ENCODE data around the gene FAM107B.

FAM107B gene

DNA sequence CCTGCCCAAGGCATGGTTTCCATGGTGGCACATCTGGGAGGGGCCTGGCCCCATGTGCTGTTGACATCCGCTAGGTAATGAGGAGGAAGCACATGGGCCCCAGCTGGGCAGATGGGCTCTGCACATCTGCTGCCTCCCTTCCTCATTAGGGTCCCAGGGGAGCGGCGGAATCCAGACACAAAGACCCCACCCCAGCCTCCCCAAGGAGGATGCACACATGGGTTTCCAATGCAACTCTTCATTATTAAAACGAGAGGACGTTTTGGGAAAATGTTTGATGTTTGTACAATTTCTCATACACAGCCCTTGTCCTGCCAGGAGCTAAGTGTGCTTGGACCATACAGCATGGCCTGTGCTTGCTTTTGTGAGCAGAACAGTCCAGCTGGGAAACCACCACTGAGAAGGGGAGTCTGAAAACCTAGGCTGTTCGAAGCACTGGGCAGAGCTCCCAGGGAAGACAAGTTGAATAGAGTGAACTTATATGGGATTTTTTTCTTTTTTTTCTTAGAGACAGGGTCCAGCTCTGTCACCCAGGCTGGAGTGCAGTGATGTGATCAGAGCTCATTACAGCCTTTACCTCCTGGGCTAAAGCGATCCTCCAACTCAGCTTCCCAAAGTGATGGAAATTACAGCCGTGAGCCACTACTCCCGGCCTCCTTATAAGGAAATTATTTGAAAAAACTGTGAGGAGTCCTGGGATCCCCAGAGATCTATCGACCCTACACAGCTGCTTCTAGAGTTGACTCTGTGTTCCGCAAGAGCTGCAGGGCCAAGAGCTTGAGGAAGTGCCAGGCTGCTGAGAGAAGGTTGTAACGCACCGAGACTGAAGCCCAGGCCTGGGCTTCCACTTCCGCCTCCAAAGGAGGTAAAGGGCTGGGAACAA lies 23.4 kb downstream of the FAM107B start:
- Histone ChIP-seq H3K36me3 (ENCODE audit: insufficient read depth, low read length) (no peaks in the 10 kb centered on the region), H3K4me3 (ENCODE audit: low read depth in 1 of 2, low read length in 2 of 2) (no peak overlapping the region), H3K9ac (ENCODE audit: low read length) (no peak overlapping the region)

DNA sequence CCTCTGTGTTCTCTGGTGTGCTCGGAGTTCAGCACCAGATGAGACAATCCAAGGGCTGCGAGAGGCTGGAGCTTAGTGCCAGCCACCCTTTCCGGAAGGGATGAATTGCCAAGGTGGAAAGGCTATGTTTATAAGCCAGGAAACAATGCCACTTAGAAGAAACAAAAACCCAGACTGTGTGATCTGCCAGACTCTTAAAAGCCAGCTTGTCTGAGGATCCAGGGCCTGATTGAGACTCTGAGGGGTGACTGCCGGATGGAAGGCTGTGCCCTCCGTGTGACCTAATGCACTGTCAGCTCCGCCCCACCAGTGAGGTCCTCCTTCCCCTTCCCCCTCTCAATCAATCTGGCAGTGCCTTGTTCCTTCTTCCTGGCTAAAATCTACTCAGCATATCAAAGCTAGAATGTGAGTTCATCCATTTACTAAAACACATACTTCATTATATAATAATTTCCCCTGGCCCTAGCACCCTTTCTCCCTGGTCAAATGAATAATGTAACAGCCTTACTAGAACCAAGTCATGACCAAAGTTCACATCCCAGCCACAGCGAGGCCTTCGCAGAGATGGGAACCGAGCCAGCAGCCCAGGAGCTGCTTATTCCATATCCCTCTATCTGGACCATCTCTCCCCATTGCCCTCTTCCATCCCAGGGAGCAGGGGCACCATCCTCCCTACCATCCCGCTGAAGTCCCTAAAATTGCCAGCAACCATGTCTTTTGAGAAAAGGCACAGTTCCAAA lies 25.5 kb downstream of the FAM107B start:
- Histone ChIP-seq H3K36me3 (ENCODE audit: insufficient read depth, low read length) (no peaks in the 10 kb centered on the region), H3K9ac (ENCODE audit: low read length) (no peak overlapping the region), H3K9me3 (ENCODE audit: low read length) (no peaks in the 10 kb centered on the region), H3K4me3 (ENCODE audit: low read depth in 1 of 2, low read length in 2 of 2) (no peak overlapping the region), H3K27me3 (ENCODE audit: control insufficient read depth in 1 of 2, insufficient read depth in 2 of 2, low read length in 2 of 2) (no peaks in the 10 kb centered on the region), H3K27ac (ENCODE audit: low read depth, low read length) (no peak overlapping the region), H3K4me1 (ENCODE audit: insufficient read depth, low read length) (peaks cover 20% of the 10 kb centered on the region)

More for the DNA sequence above, 23.4 kb downstream of the FAM107B start:
- H3K27ac ChIP-seq (ENCODE audit: low read depth, low read length): no peak overlapping the region
- no peaks in the 10 kb centered on the region for H3K27me3 ChIP-seq (ENCODE audit: control insufficient read depth in 1 of 2, insufficient read depth in 2 of 2, low read length in 2 of 2)
- H3K4me1 ChIP-seq (ENCODE audit: insufficient read depth, low read length): peaks cover 20% of the 10 kb centered on the region
- no peaks in the 10 kb centered on the region for H3K9me3 ChIP-seq (ENCODE audit: low read length)

DNA sequence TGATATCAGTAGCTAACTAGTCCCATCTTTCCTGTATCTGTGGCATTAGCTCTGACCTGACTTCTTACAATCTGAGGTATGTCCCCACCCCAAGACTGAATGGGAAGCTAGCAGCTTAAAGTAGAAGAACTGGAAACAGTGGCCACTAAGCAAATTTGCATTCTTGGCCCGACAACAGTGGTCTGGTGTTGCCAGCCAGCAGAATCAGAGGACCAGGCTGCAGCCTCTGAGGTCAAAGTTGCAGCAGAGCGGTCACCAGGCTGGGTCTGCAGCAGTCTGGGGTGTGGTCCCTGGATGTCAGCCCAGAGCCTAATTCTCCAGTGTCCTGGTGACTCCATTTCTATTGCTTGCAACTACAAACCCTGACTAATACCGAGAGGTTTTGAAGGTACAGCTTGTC lies 26.3 kb downstream of the FAM107B start:
- peaks cover 20% of the 10 kb centered on the region for H3K4me1 ChIP-seq (ENCODE audit: insufficient read depth, low read length)
- H3K36me3 ChIP-seq (ENCODE audit: insufficient read depth, low read length): no peaks in the 10 kb centered on the region
- no peaks in the 10 kb centered on the region for H3K27me3 ChIP-seq (ENCODE audit: control insufficient read depth in 1 of 2, insufficient read depth in 2 of 2, low read length in 2 of 2)
- H3K9ac ChIP-seq (ENCODE audit: low read length): no peak overlapping the region
- no peaks in the 10 kb centered on the region for H3K9me3 ChIP-seq (ENCODE audit: low read length)
- no peak overlapping the region for H3K27ac ChIP-seq (ENCODE audit: low read depth, low read length)
- H3K4me3 ChIP-seq (ENCODE audit: low read depth in 1 of 2, low read length in 2 of 2): no peak overlapping the region

- Histone ChIP-seq H3K9me3 (ENCODE audit: low read length) (no peaks in the 10 kb centered on the region), H3K9ac (ENCODE audit: low read length) (no peak overlapping the region), H3K27me3 (ENCODE audit: control insufficient read depth in 1 of 2, insufficient read depth in 2 of 2, low read length in 2 of 2) (no peaks in the 10 kb centered on the region), H3K27ac (ENCODE audit: low read depth, low read length) (no peak overlapping the region), H3K36me3 (ENCODE audit: insufficient read depth, low read length) (no peaks in the 10 kb centered on the region), H3K4me1 (ENCODE audit: insufficient read depth, low read length) (peaks cover 8% of the 10 kb centered on the region), H3K4me3 (ENCODE audit: low read depth in 1 of 2, low read length in 2 of 2) (no peak overlapping the region)
Observed at GRCh38 chr10:14742815-14743214, 31.9 kb downstream of the FAM107B start.

- H3K36me3 ChIP-seq (ENCODE audit: insufficient read depth, low read length): no peaks in the 10 kb centered on the region
- no peaks in the 10 kb centered on the region for H3K27me3 ChIP-seq (ENCODE audit: control insufficient read depth in 1 of 2, insufficient read depth in 2 of 2, low read length in 2 of 2)
- peaks cover 12% of the 10 kb centered on the region for H3K4me1 ChIP-seq (ENCODE audit: insufficient read depth, low read length)
- H3K9ac ChIP-seq (ENCODE audit: low read length): no peak overlapping the region
- H3K9me3 ChIP-seq (ENCODE audit: low read length): no peaks in the 10 kb centered on the region
- H3K4me3 ChIP-seq (ENCODE audit: low read depth in 1 of 2, low read length in 2 of 2): no peak overlapping the region
- no peak overlapping the region for H3K27ac ChIP-seq (ENCODE audit: low read depth, low read length)
Observed at GRCh38 chr10:14742382-14742781, 32.3 kb downstream of the FAM107B start.

DNA sequence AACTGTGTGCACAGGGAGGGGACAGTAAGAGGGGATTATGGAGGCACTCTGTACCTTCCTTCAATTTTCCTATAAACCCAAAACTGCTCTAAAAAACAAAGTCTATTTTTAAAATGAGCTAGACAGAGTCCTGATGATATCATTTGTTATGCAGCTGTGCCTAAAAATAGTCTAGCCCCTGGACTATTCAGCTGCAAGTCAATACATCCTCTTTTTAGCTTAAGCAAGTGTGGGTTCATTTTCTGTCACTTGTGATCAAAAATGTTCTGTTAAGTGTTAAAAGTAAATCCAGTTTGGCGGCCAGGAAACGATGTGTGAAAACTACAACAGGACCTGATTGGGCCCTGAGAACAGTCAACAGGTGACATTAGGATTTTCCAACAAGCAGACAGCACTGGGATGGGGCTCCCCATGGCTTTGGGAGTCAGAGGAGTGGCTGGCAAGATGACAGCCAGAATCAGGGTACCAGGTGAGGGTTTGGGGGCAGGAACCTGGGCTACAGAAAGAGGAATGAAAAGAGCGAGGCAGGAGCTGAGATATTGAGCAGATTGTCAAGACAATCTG lies 33.9 kb downstream of the FAM107B start:
- no peak overlapping the region for H3K27ac ChIP-seq (ENCODE audit: low read depth, low read length)
- H3K27me3 ChIP-seq (ENCODE audit: control insufficient read depth in 1 of 2, insufficient read depth in 2 of 2, low read length in 2 of 2): no peaks in the 10 kb centered on the region
- H3K4me3 ChIP-seq (ENCODE audit: low read depth in 1 of 2, low read length in 2 of 2): no peak overlapping the region

DNA sequence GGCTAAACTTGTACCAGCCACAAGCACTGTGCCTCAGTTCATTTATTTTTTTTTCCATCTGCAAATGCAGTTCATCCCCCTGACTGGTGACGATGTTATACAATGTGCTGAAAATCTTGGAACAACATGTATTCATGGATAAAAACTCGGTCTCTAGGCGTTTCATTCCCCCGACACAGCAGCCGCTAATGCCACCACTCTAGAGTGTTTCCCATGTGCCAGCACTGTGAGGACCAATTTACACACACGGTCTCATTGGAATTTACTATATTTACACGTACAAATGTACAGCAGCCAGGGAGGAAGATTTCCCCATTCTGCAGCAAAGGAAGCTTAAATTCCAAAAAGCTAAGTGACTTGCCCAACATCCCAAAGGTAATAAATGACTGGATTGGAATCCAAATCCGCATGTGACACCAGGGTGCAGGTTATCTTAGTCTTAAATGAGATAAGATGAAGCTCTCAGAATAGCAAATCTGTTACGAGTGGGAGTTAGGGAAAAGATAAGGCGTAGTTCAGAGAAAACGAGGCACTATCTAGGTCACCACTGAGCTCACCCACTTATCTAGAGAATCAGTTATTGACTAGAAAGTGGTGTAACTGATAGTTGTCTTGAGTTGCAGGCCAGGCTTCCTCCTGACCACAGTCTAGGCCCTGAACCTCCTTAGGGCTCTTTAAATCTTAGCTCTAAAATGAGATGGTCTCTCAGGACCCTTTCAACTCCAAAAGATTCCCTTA lies 36.7 kb downstream of the FAM107B start:
- Histone ChIP-seq H3K9me3 (ENCODE audit: low read length) (no peaks in the 10 kb centered on the region), H3K4me1 (ENCODE audit: insufficient read depth, low read length) (peaks cover 28% of the 10 kb centered on the region), H3K9ac (ENCODE audit: low read length) (no peak overlapping the region), H3K4me3 (ENCODE audit: low read depth in 1 of 2, low read length in 2 of 2) (no peak overlapping the region), H3K27ac (ENCODE audit: low read depth, low read length) (no peak overlapping the region), H3K27me3 (ENCODE audit: control insufficient read depth in 1 of 2, insufficient read depth in 2 of 2, low read length in 2 of 2) (no peaks in the 10 kb centered on the region), H3K36me3 (ENCODE audit: insufficient read depth, low read length) (no peaks in the 10 kb centered on the region)

More for the DNA sequence above, 33.9 kb downstream of the FAM107B start:
- Histone ChIP-seq H3K36me3 (ENCODE audit: insufficient read depth, low read length) (no peaks in the 10 kb centered on the region), H3K9ac (ENCODE audit: low read length) (no peak overlapping the region), H3K4me1 (ENCODE audit: insufficient read depth, low read length) (peaks cover 28% of the 10 kb centered on the region), H3K9me3 (ENCODE audit: low read length) (no peaks in the 10 kb centered on the region)

DNA sequence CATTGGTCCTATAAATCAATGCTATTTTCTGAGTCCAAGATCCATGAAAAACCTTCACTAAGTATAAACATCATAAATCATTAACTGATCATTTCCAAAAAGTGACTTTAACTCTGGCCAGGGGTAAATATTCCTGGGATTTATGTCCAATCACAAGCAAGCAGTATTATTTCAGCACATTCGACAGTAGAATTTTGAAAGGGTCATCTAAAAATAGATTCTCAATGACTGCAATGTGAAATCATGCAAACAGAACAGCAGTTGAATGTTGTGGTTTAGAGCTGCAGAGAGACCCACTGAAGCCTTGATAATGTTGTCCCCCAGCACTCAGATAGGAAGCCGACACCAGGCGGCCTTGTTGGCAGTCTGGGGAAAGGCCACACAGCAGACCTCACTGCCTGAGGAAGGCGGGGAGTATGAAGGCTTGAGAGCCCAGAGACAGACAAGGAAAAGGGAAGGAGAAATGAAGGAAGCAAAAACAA lies 38.1 kb downstream of the FAM107B start:
- Histone ChIP-seq H3K4me1 (ENCODE audit: insufficient read depth, low read length) (peaks cover 28% of the 10 kb centered on the region), H3K9me3 (ENCODE audit: low read length) (no peaks in the 10 kb centered on the region), H3K36me3 (ENCODE audit: insufficient read depth, low read length) (no peaks in the 10 kb centered on the region), H3K4me3 (ENCODE audit: low read depth in 1 of 2, low read length in 2 of 2) (peak overlapping the region in 1 of 2 donors; percentile 30), H3K27me3 (ENCODE audit: control insufficient read depth in 1 of 2, insufficient read depth in 2 of 2, low read length in 2 of 2) (no peaks in the 10 kb centered on the region), H3K9ac (ENCODE audit: low read length) (no peak overlapping the region), H3K27ac (ENCODE audit: low read depth, low read length) (peak overlapping the region; percentile 59)

DNA sequence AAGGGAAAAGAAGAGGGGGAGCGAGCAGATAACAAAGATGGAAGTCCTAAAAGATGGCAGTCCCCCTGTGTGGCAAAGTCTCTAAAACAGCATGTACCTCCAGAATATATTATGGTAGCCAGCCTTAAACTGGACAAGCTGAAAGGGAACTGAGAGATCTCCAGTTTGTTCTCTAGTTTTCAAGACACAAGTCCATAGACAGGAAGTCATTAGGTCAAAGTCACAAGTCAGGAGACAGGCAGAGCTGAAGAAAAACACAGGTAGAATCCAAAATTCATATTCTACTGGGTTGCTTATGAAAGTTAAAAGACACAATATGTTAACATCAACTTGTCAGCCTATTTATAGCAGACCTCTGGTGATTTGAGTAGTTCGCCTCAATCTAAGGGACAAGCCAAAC lies 38.7 kb downstream of the FAM107B start:
- Histone ChIP-seq H3K4me1 (ENCODE audit: insufficient read depth, low read length) (peaks cover 24% of the 10 kb centered on the region), H3K9ac (ENCODE audit: low read length) (no peak overlapping the region), H3K27ac (ENCODE audit: low read depth, low read length) (peak overlapping the region; percentile 59), H3K27me3 (ENCODE audit: control insufficient read depth in 1 of 2, insufficient read depth in 2 of 2, low read length in 2 of 2) (no peaks in the 10 kb centered on the region), H3K4me3 (ENCODE audit: low read depth in 1 of 2, low read length in 2 of 2) (no peak overlapping the region), H3K36me3 (ENCODE audit: insufficient read depth, low read length) (no peaks in the 10 kb centered on the region), H3K9me3 (ENCODE audit: low read length) (no peaks in the 10 kb centered on the region)

- H3K9ac ChIP-seq (ENCODE audit: low read length): no peak overlapping the region
- H3K36me3 ChIP-seq (ENCODE audit: insufficient read depth, low read length): no peaks in the 10 kb centered on the region
- no peak overlapping the region for H3K4me3 ChIP-seq (ENCODE audit: low read depth in 1 of 2, low read length in 2 of 2)
- no peak overlapping the region for H3K27ac ChIP-seq (ENCODE audit: low read depth, low read length)
- H3K27me3 ChIP-seq (ENCODE audit: control insufficient read depth in 1 of 2, insufficient read depth in 2 of 2, low read length in 2 of 2): no peaks in the 10 kb centered on the region
- H3K4me1 ChIP-seq (ENCODE audit: insufficient read depth, low read length): peaks cover 13% of the 10 kb centered on the region
- no peaks in the 10 kb centered on the region for H3K9me3 ChIP-seq (ENCODE audit: low read length)
Observed at GRCh38 chr10:14731875-14732512, 42.7 kb downstream of the FAM107B start.

All from muscle layer of colon (tissue), 2 donors.